Measurements from ENCODE around the gene ZNF32. TPM values are rescaled to one million over a fixed set of nuclear protein-coding genes. Genes with fewer than 3 reads are reported as not detected.

Gene ZNF32
- total and polyA plus RNA-seq, 2 of the 4 experiments (the other 2 are of a cell fraction), result 30.1 to 31.2 TPM

DNA sequence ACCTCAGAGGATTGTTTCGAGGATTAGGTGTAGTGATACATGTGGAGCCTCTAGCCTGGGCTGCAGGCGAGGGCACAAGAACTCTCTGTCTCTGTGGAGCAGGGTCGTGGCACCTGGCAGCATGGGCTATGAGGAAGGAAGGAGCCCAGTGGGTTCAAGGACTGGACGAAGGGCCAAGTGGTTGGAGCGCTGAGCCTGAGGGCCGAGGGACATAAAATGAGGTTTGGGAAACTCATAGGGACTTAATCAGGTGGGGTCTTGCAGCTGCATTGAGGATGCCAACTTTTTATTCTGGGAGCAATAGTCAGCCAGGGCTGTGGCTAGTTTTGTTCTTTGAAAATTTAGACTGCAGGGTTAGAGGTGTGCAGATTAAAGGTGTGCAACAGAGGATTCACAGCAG is 33.0 kb upstream of the ZNF32 start:
- Histone ChIP-seq H3K79me1 (ENCODE audit: low read depth in 1 of 2, low read length in 2 of 2) (no peaks in the 10 kb centered on the region), H3K27ac (ENCODE audit: insufficient read depth, low read length) (no peak overlapping the region), H3K9me3 (ENCODE audit: control insufficient read depth, insufficient read depth, low read length) (no peaks in the 10 kb centered on the region), H3K56ac (ENCODE audit: extremely low read depth, insufficient read depth, low read length) (no peak overlapping the region), H4K20me1 (ENCODE audit: insufficient read depth, low read length) (no peaks in the 10 kb centered on the region), H4K91ac (ENCODE audit: insufficient read depth, low read depth, low read length) (no peak overlapping the region), H3K36me3 (ENCODE audit: control insufficient read depth, insufficient read depth, low read length) (no peaks in the 10 kb centered on the region), H4K8ac (ENCODE audit: low read depth in 2 of 2, low read length in 2 of 2) (no peak overlapping the region), H3K4me1 (ENCODE audit: control insufficient read depth, insufficient read depth, low read length) (no peaks in the 10 kb centered on the region), H2BK15ac (ENCODE audit: low read depth, low read length) (no peak overlapping the region), H2BK120ac (ENCODE audit: low read depth, low read length) (no peak overlapping the region), H3K23ac (ENCODE audit: low read depth, low read length) (no peak overlapping the region), H2BK20ac (ENCODE audit: low read depth, low read length) (no peak overlapping the region), H3K18ac (ENCODE audit: low read depth, low read length) (no peak overlapping the region), H3K9ac (ENCODE audit: low read depth, low read length) (no peak overlapping the region), H2AK5ac (ENCODE audit: low read depth, low read length) (no peak overlapping the region), H3K9me1 (ENCODE audit: insufficient read depth, low read length) (no peaks in the 10 kb centered on the region), H3K4ac (ENCODE audit: low read depth, low read length) (no peak overlapping the region), H2AK9ac (replicated peaks; ENCODE audit: low read depth, low read length, poor library complexity) (no peak overlapping the region), H3K14ac (replicated peaks; ENCODE audit: low read depth, low read length) (no peak overlapping the region), H3K4me3 (ENCODE audit: insufficient read depth, low read depth, low read length) (no peak overlapping the region), H2AFZ (replicated peaks; ENCODE audit: low read length, poor library complexity) (no peak overlapping the region), H3K27me3 (ENCODE audit: control insufficient read depth, insufficient read depth, low read length) (no peaks in the 10 kb centered on the region), H2BK5ac (ENCODE audit: low read depth, low read length, poor library complexity, severe bottlenecking) (no peak overlapping the region), H4K5ac (ENCODE audit: low read depth, low read length) (no peak overlapping the region), H3K4me2 (ENCODE audit: low read depth, low read length) (no peak overlapping the region)
- DNase-seq, result no peak
- TF ChIP-seq, protein P1, sequence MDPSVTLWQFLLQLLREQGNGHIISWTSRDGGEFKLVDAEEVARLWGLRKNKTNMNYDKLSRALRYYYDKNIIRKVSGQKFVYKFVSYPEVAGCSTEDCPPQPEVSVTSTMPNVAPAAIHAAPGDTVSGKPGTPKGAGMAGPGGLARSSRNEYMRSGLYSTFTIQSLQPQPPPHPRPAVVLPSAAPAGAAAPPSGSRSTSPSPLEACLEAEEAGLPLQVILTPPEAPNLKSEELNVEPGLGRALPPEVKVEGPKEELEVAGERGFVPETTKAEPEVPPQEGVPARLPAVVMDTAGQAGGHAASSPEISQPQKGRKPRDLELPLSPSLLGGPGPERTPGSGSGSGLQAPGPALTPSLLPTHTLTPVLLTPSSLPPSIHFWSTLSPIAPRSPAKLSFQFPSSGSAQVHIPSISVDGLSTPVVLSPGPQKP (IDR thresholded peaks at IDR 0.05; ENCODE audit: borderline replicate concordance, low read depth, low read length), result no peak
- TF ChIP-seq BHLHE40 (IDR thresholded peaks at IDR 0.05; ENCODE audit: low read depth, low read length) (no peak), POLR2A (IDR thresholded peaks at IDR 0.05; ENCODE audit: low read depth, low read length) (no peak), SMC3 (IDR thresholded peaks at IDR 0.05; ENCODE audit: low read depth, low read length) (no peak), CHD1 (IDR thresholded peaks at IDR 0.05; ENCODE audit: low read depth, low read length) (no peak), MXI1 (IDR thresholded peaks at IDR 0.05; ENCODE audit: borderline replicate concordance, low read depth, low read length) (no peak), NFE2L2 (IDR thresholded peaks at IDR 0.05; ENCODE audit: low read depth, low read length) (no peak), CEBPB (IDR thresholded peaks at IDR 0.05; ENCODE audit: low read depth, low read length) (no peak), RAD21 (IDR thresholded peaks at IDR 0.05; ENCODE audit: low read length) (no peak), MAFK (IDR thresholded peaks at IDR 0.05; ENCODE audit: low read depth, low read length) (no peak), FOS (IDR thresholded peaks at IDR 0.05; ENCODE audit: low read depth, low read length) (no peak), MAZ (IDR thresholded peaks at IDR 0.05; ENCODE audit: borderline replicate concordance, low read depth, low read length) (no peak)
- TF ChIP-seq, protein P2, sequence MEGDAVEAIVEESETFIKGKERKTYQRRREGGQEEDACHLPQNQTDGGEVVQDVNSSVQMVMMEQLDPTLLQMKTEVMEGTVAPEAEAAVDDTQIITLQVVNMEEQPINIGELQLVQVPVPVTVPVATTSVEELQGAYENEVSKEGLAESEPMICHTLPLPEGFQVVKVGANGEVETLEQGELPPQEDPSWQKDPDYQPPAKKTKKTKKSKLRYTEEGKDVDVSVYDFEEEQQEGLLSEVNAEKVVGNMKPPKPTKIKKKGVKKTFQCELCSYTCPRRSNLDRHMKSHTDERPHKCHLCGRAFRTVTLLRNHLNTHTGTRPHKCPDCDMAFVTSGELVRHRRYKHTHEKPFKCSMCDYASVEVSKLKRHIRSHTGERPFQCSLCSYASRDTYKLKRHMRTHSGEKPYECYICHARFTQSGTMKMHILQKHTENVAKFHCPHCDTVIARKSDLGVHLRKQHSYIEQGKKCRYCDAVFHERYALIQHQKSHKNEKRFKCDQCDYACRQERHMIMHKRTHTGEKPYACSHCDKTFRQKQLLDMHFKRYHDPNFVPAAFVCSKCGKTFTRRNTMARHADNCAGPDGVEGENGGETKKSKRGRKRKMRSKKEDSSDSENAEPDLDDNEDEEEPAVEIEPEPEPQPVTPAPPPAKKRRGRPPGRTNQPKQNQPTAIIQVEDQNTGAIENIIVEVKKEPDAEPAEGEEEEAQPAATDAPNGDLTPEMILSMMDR (conservative IDR thresholded peaks at IDR 0.05; ENCODE audit: low read depth, low read length), result no peak
- TF ChIP-seq, protein P3, sequence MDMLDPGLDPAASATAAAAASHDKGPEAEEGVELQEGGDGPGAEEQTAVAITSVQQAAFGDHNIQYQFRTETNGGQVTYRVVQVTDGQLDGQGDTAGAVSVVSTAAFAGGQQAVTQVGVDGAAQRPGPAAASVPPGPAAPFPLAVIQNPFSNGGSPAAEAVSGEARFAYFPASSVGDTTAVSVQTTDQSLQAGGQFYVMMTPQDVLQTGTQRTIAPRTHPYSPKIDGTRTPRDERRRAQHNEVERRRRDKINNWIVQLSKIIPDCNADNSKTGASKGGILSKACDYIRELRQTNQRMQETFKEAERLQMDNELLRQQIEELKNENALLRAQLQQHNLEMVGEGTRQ (IDR thresholded peaks at IDR 0.05; ENCODE audit: low read depth, low read length), result no peak
- CTCF ChIA-PET, result interaction anchor here (1.1 kb wide), 1 partner anchor 9 kb away, joined by 3 read pairs; no protein-coding TSS in a partner anchor
- dilution Hi-C loops (cut with HindIII; ENCODE audit: low sequenced_read_pairs, unreplicated experiment) (no loop called here), in situ Hi-C loops (cut with MboI; ENCODE audit: low sequenced_read_pairs) (no loop called here), intact Hi-C loops (cut with micrococcal nuclease) (no loop called here)
- POLR2A ChIA-PET (ENCODE audit: unreplicated experiment), result no interaction called here
- no peak for ATAC-seq (ENCODE audit: low read depth)
- BruUV-seq (replicated peaks), result no TSS peak
- 80% methylated on average over 1 of the region's 6 CpGs; no CpG with 5 or more reads in 1 of the 2 experiments for WGBS, 2 experiments (ENCODE audit: extremely low coverage in 2 of 2, insufficient read length in 1 of 2)
